CD14-positive monocyte (primary cell): ENCODE results near the gene HIGD2B. TPM values are rescaled to one million over a fixed set of nuclear protein-coding genes. Genes with fewer than 3 reads are reported as not detected.

Experiments used
- DNase-seq, 3 donors: peaks; one replicate each; pipeline ENCODE4 v3.0.0-alpha.2; 2011 to 2022
- H2AFZ ChIP-seq: 2 replicates; pipeline ENCODE4 v1.6.0; 2012; ENCODE audit warnings: mild to moderate bottlenecking, low read depth, low read length, inconsistent platforms; ENCODE audit not compliant: insufficient read depth, poor library complexity, severe bottlenecking
- H3K27ac ChIP-seq, 2 donors: 1 replicate in 1 of 2; 2 replicates in 1 of 2; pipeline ENCODE4 v1.5.1; 2012 to 2013; ENCODE audit warnings: low read length in 2 of 2, control low read depth in 1 of 2, inconsistent platforms in 1 of 2, low read depth in 1 of 2, mild to moderate bottlenecking in 1 of 2
- H3K27me3 ChIP-seq, 2 donors: one replicate each; pipeline versions ENCODE4 v1.6.0 to v1.6.1; 2011 to 2013; ENCODE audit warnings: low read length in 2 of 2; ENCODE audit not compliant: control insufficient read depth in 2 of 2, insufficient read depth in 2 of 2
- H3K36me3 ChIP-seq, 2 donors: replicated peaks in 1 of 2; 1 replicate in 1 of 2; 2 replicates in 1 of 2; pipeline versions ENCODE4 v1.5.1 to v1.6.1; 2012 to 2013; ENCODE audit warnings: low read length in 2 of 2, control low read depth in 1 of 2, inconsistent platforms in 1 of 2, mild to moderate bottlenecking in 1 of 2; ENCODE audit not compliant: insufficient read depth in 2 of 2, control insufficient read depth in 1 of 2
- H3K4me1 ChIP-seq, 2 donors: 1 replicate in 1 of 2; 2 replicates in 1 of 2; pipeline versions ENCODE4 v1.5.1 to v1.6.1; 2012 to 2013; ENCODE audit warnings: low read length in 2 of 2, control low read depth in 1 of 2, inconsistent platforms in 1 of 2, mild to moderate bottlenecking in 1 of 2, moderate library complexity in 1 of 2; ENCODE audit not compliant: insufficient read depth in 2 of 2, control insufficient read depth in 1 of 2
- H3K4me2 ChIP-seq: replicated peaks from 2 replicates; pipeline ENCODE3; 2012; ENCODE audit warnings: low read length, moderate library complexity, mild to moderate bottlenecking; ENCODE audit not compliant: poor library complexity, severe bottlenecking; ENCODE audit errors: extremely low read depth
- H3K4me3 ChIP-seq, 3 experiments: fragments of 200-600 bp in 1 of 3; sonication (generic) in 1 of 3; replicated peaks in 1 of 3; 1 replicate in 2 of 3; 2 replicates in 1 of 3; pipeline ENCODE4 v1.5.1; 2011 to 2013; ENCODE audit warnings: low read length in 3 of 3, mild to moderate bottlenecking in 3 of 3, control low read depth in 2 of 3, low read depth in 2 of 3, inconsistent platforms in 1 of 3, moderate library complexity in 1 of 3
- H3K79me2 ChIP-seq: 2 replicates; pipeline ENCODE4 v1.6.0; 2012; ENCODE audit warnings: mild to moderate bottlenecking, control low read depth, inconsistent platforms, low read length, moderate library complexity; ENCODE audit not compliant: insufficient read depth
- H3K9ac ChIP-seq: 2 replicates; pipeline ENCODE4 v1.6.0; 2017; ENCODE audit warnings: low read length, mild to moderate bottlenecking; ENCODE audit not compliant: insufficient read depth, poor library complexity, severe bottlenecking
- H3K9me3 ChIP-seq, 2 donors: replicated peaks in 1 of 2; 1 replicate in 1 of 2; 2 replicates in 1 of 2; pipeline versions ENCODE4 v1.5.1 to v1.6.1; 2012 to 2013; ENCODE audit warnings: low read length in 2 of 2, control low read depth in 1 of 2; ENCODE audit not compliant: control insufficient read depth in 1 of 2, insufficient read depth in 1 of 2
- H4K20me1 ChIP-seq: 2 replicates; pipeline ENCODE4 v1.6.0; 2012; ENCODE audit warnings: mild to moderate bottlenecking, low read length, control low read depth, moderate library complexity; ENCODE audit not compliant: insufficient read depth
- H3K27ac Mint-ChIP-seq, 7 donors: one replicate each; pipeline ENCODE4 v1.8.0; 2020; ENCODE audit warnings: mild to moderate bottlenecking in 7 of 7, mixed read lengths in 7 of 7, moderate library complexity in 6 of 7, inconsistent platforms in 2 of 7
- H3K27me3 Mint-ChIP-seq, 3 donors: one replicate each; pipeline ENCODE4 v1.8.0; 2021 to 2022; ENCODE audit warnings: low read depth in 3 of 3, mild to moderate bottlenecking in 3 of 3, mixed read lengths in 3 of 3, moderate library complexity in 3 of 3, inconsistent platforms in 1 of 3
- H3K36me3 Mint-ChIP-seq, 2 donors: one replicate each; pipeline ENCODE4 v1.8.0; 2020; ENCODE audit warnings: mixed read lengths in 2 of 2, inconsistent platforms in 1 of 2, mild to moderate bottlenecking in 1 of 2
- H3K4me1 Mint-ChIP-seq: one replicate; pipeline ENCODE4 v1.8.0; 2020; ENCODE audit warnings: mild to moderate bottlenecking, mixed read lengths
- H3K4me3 Mint-ChIP-seq, 2 donors: one replicate each; pipeline ENCODE4 v1.8.0; 2020; ENCODE audit warnings: mild to moderate bottlenecking in 2 of 2, mixed read lengths in 2 of 2, moderate library complexity in 1 of 2
- H3K9me3 Mint-ChIP-seq, 7 donors: one replicate each; pipeline ENCODE4 v1.8.0; 2020 to 2022; ENCODE audit warnings: mixed read lengths in 7 of 7, mild to moderate bottlenecking in 6 of 7, moderate library complexity in 6 of 7, inconsistent platforms in 2 of 7
- WGBS: methylation state at CpG from one replicate; pipeline ENCODE4 v1.1.5; 2013; ENCODE audit warnings: missing lambda C conversion rate; ENCODE audit not compliant: insufficient coverage; 5-methylcytosine and 5-hydroxymethylcytosine counted together
- intact Hi-C, 2 donors: fragments of 100-400 bp; cut with micrococcal nuclease; formaldehyde crosslinking; loops; one replicate each; pipeline versions ENCODE4 v1.15.0 to v1.15.1; 2023
- polyA plus RNA-seq, 3 donors: library from polyadenylated mRNA; depleted of rRNA in 1 of 3; unstranded in 2 of 3; stranded (reverse) in 1 of 3; fragments of 300-500 nt in 2 of 3; fragments of >200 nt in 1 of 3; fragmentation: Illumina TruSeq in 2 of 3; gene quantifications; 1 replicate in 2 of 3; 2 replicates in 1 of 3; pipeline ENCODE4 v1.2.3, GENCODE V29; 2012 to 2021
- TF ChIP-seq, protein P1 (sequence below): fragments of 200-600 bp; IDR thresholded peaks from one replicate; pipeline ENCODE4 v1.8.0; 2022; ENCODE audit warnings: antibody characterized with exemption, mild to moderate bottlenecking

The HIGD2B gene
- polyA plus RNA-seq, 3 donors, result not detected

- H3K36me3 ChIP-seq, result no peaks in the 10 kb centered on the region
- Mint-ChIP-seq H3K36me3 (no peaks in the 10 kb centered on the region), H3K27ac (no peak overlapping the region), H3K27me3 (peaks cover 0 to 2% (median 0%) of the 10 kb centered on the region in 3 donors), H3K4me1 (peaks cover 12% of the 10 kb centered on the region), H3K9me3 (no peaks in the 10 kb centered on the region), H3K4me3 (no peak overlapping the region)
- peaks cover 14 to 15% of the 10 kb centered on the region in 2 donors for H3K4me1 ChIP-seq
- H3K27ac ChIP-seq, result no peak overlapping the region
- intact Hi-C loops, result no loop called here
- DNase-seq, result no peak
- TF ChIP-seq, protein P1, sequence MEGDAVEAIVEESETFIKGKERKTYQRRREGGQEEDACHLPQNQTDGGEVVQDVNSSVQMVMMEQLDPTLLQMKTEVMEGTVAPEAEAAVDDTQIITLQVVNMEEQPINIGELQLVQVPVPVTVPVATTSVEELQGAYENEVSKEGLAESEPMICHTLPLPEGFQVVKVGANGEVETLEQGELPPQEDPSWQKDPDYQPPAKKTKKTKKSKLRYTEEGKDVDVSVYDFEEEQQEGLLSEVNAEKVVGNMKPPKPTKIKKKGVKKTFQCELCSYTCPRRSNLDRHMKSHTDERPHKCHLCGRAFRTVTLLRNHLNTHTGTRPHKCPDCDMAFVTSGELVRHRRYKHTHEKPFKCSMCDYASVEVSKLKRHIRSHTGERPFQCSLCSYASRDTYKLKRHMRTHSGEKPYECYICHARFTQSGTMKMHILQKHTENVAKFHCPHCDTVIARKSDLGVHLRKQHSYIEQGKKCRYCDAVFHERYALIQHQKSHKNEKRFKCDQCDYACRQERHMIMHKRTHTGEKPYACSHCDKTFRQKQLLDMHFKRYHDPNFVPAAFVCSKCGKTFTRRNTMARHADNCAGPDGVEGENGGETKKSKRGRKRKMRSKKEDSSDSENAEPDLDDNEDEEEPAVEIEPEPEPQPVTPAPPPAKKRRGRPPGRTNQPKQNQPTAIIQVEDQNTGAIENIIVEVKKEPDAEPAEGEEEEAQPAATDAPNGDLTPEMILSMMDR, result no peak
- H3K79me2 ChIP-seq, result no peaks in the 10 kb centered on the region
- H3K4me2 ChIP-seq, result no peak overlapping the region
- no peak overlapping the region for H3K9ac ChIP-seq
- no peaks in the 10 kb centered on the region for H3K9me3 ChIP-seq
- no peaks in the 10 kb centered on the region for H3K27me3 ChIP-seq
- H2AFZ ChIP-seq, result no peak overlapping the region
- WGBS, result no CpG with 5 or more reads among the region's 5 CpGs
- H3K4me3 ChIP-seq, result no peak overlapping the region
- no peaks in the 10 kb centered on the region for H4K20me1 ChIP-seq
These were observed 2.7 kb upstream of the HIGD2B start for GRCh38 chr15:72688697-72689096.

DNA sequence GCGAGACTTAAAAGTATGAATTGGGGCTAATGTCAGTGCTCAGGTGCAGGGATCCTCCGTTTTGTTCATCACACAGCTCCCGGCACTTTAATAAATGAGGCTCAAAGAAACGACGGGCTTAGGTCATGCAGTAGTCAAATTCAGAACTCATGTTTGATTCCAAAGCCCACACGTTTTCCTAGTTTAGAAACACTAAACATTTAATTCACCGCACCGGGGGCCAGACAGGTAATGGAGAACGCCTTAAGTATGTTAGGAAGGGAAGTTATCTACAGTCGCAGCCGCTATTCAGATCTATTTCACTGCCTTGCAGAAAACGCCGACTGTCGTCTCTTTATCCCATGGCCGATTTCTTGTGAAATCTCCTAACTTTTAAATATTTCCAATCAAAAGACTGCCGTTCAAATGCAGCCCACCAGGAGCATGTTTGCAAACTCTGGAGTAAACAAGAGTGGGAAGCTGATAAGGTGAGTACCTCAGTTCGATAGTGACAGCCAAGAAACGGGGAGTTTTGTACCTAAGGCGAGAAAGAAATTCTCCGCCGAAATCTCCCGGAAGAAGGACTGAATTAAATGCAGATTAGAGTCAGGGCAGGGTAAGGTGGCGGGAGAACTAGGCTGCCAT lies 569 bp downstream of the HIGD2B start:
- DNase-seq, result peak in 1 of 3 donors; percentile 6
- H3K4me3 Mint-ChIP-seq, result peak overlapping the region; percentile 98 to 99

More for the DNA sequence above, 569 bp downstream of the HIGD2B start:
- H3K4me2 ChIP-seq, result peak overlapping the region; percentile 98
- H3K4me1 Mint-ChIP-seq, result peaks cover 12% of the 10 kb centered on the region
- peak overlapping the region; percentile 94 for H2AFZ ChIP-seq
- peak overlapping the region; percentile 92 to 96 (median 94) for H3K27ac Mint-ChIP-seq
- H3K27me3 Mint-ChIP-seq, result peaks cover 0 to 6% (median 0%) of the 10 kb centered on the region in 3 donors
- intact Hi-C loops, result no loop called here
- peak overlapping the region; percentile 71 to 76 for H3K27ac ChIP-seq
- H3K9me3 Mint-ChIP-seq, result no peaks in the 10 kb centered on the region
- no peaks in the 10 kb centered on the region for H3K79me2 ChIP-seq
- H3K4me3 ChIP-seq, result peak overlapping the region; percentile 75 to 93 (median 90)
- peaks cover 14 to 15% of the 10 kb centered on the region in 2 donors for H3K4me1 ChIP-seq
- H3K9me3 ChIP-seq, result no peaks in the 10 kb centered on the region
- H3K9ac ChIP-seq, result peak overlapping the region; percentile 67
- no peaks in the 10 kb centered on the region for H3K27me3 ChIP-seq
- no peaks in the 10 kb centered on the region for H3K36me3 ChIP-seq
- no peaks in the 10 kb centered on the region for H4K20me1 ChIP-seq
- TF ChIP-seq, protein P1, result no peak
- no peaks in the 10 kb centered on the region for H3K36me3 Mint-ChIP-seq
- WGBS, result 7% methylated on average over 7 of the region's 23 CpGs
